Measurements from ENCODE around the gene SIGLEC10.

The SIGLEC10 gene

DNA sequence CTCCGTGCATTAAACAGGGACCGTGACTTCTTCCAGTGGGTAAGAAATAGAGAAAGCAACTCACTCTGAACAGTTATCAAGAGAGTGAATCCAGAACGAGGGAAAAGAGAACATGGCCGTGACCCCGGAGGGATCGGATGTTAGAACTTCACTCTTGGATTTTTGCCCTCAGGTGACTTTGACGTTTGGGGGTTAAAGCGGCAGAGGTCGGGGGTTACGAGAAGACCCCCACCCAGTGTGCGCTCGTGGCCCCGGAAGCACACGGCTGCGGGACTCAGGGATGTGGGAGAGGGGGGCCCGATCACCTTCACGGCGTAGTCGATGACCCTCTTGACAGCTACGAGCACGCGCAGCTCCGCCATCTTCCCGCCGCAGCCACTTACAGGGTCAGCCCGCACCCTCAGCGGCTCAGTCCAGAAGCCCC lies 51.5 kb downstream of the SIGLEC10 start, which contains the start of gene ETFB:
Gene ETFB, minus strand, starts transcription at position 424 of the 424 bp plus-strand sequence. Its CDS starts 62 bp downstream, at position 362.
- DNase-seq (ENCODE audit: low spot score), result no peak

DNA sequence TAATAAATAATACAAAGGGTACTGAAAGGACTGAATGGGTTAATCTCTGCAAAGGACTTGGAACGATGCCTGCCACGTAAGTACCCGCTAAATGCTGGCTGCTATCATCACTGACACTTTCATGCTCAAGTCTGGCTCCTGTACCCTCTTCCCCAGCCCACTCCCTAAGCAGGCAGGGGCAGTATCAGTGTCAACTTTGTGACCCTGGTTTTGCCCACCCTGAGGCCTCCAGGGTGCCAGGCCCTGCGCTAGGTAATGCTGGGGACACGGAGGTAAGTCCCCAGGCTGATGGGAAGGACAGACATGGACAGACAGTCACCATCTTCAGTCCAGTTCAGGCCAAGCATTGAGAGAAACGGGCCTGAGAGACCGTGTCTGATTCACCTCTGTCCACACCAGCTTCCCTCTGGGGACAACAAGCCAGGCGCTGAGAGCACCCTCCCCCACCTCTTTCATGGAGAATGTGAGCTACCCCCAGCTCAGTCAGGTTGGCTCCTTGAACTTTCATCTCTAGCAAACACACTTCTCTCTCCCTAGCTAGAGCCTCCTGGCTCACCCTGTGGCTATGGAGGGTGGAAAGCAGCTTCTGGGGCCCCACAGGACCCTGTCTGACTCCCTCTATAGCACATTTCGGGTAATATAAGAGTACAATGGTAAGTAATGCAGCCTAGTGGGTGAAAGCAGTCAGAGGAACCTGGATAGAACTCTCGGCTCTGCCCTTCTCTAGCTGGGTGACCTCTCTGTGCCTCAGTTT lies 52.1 kb downstream of the SIGLEC10 start:
- DNase-seq (ENCODE audit: low spot score), result no peak

DNA sequence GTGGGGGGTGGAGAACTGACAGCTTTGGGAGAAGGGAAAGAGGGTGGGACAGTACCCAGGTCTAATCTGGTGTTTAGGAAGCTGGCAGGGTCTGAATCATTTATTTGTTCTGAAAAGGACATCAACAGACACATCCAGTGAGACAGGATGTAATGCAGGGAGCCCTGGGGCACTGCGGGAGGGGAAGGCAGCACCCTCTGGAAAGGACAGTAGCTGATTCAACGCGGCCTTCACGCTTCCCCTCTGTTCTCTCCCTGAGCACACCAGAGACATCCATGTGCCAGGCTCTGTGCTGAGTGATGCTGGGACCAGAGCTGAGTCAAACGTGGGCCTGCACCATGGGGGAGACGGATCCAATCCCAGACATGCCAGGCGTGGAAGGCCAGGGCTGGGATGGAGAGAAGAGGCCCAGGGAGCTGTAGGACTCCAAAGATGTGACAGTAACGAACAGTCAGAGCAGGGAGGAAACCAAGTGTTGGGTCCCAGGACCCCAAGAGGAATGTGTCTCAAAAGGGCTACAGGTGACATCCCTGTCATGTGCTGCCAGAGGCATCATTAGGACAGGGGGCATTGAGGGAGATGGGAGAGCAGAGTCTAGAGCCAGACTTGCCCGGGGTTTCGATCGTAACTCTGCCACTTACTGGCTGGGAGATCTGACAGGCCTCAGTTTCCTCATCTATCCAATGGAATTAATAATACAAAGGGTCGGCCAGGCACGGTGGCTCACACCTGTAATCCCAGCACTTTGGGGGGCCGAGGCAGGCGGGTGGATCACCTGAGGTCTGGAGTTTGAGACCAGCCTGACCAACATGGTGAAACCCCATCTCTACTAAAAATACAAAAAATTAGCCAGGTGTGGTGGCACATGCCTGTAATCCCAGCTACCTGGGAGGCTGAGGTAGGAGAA lies 53.0 kb downstream of the SIGLEC10 start:
- no peak for DNase-seq (ENCODE audit: low spot score)

DNA sequence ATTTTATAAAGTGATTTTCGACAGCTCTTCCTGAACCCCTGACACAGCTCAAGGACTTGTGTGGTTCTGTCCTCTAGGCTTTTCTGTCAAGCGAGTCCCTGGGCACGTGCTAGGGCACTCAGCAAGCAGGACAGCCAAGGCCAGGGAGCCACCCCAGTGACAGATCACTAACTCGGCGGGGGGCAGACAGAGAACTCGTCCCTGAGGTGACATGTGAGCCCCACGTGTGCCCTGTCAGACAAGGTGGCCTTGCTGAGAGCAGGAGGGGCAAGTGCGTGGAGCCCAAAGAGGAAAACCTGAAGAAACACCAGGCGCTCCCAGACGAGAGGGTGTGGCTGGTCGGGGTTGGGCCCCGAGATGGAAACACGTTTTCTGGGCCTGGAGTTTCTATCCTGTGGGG lies 56.2 kb downstream of the SIGLEC10 start:
- DNase-seq (ENCODE audit: low spot score), result no peak
